Ovary (tissue), 9 donors: ENCODE data around the gene KCNQ4. TPM values are rescaled to one million over a fixed set of nuclear protein-coding genes. Genes with fewer than 3 reads are reported as not detected.

Experiments used
- DNase-seq, 5 donors: peaks; one replicate each; pipeline ENCODE4 v3.0.0-alpha.2; 2019 to 2020
- H3K27ac ChIP-seq, 2 donors: fragments of 200-600 bp; one replicate each; pipeline versions ENCODE4 v1.5.1 to v1.8.0; 2019 to 2022
- H3K27me3 ChIP-seq: fragments of 200-600 bp; one replicate; pipeline ENCODE4 v1.8.0; 2022
- H3K36me3 ChIP-seq: fragments of 200-600 bp; sonication (generic); one replicate; pipeline ENCODE4 v1.5.1; 2019
- H3K4me1 ChIP-seq: one replicate; pipeline ENCODE4 v1.8.1; 2013; ENCODE audit warnings: mild to moderate bottlenecking, moderate library complexity; ENCODE audit not compliant: insufficient read depth
- H3K4me3 ChIP-seq: fragments of 200-600 bp; sonication (generic); one replicate; pipeline ENCODE4 v1.5.1; 2017
- H3K9me3 ChIP-seq, 2 donors: fragments of 200-600 bp in 1 of 2; sonication (generic) in 1 of 2; one replicate each; pipeline versions ENCODE4 v1.5.1 to v1.8.1; 2013 to 2019; ENCODE audit warnings: mild to moderate bottlenecking in 1 of 2, moderate library complexity in 1 of 2
- CTCF ChIP-seq, 3 donors: fragments of 450-650 bp in 2 of 3; fragments of 200-600 bp in 1 of 3; IDR thresholded peaks; one replicate each; pipeline versions ENCODE4 v1.5.1 to v1.8.0; 2016 to 2022; ENCODE audit warnings: antibody characterized with exemption in 3 of 3, mild to moderate bottlenecking in 1 of 3
- EP300 ChIP-seq: sonication (generic); formaldehyde crosslinking; IDR thresholded peaks from one replicate; pipeline ENCODE4 v1.6.1; 2017; ENCODE audit warnings: antibody characterized with exemption
- POLR2A ChIP-seq: fragments of 450-650 bp; IDR thresholded peaks from one replicate; pipeline ENCODE4 v1.6.1; 2017; ENCODE audit warnings: antibody characterized with exemption, mild to moderate bottlenecking, moderate library complexity
- WGBS, 3 donors: extraction: QIAGEN DNeasy Blood & Tissue Kit in 1 of 3; methylation state at CpG; one replicate each; pipeline versions ENCODE4 v1.1.5 to v1.1.7; 2013 to 2017; 5-methylcytosine and 5-hydroxymethylcytosine counted together
- intact Hi-C, 4 donors: fragments of 100-400 bp; cut with DNase I; formaldehyde crosslinking; loops; one replicate each; pipeline versions ENCODE4 v1.11.0 to v1.15.1; 2022 to 2023
- polyA plus RNA-seq, 2 donors: library from polyadenylated mRNA; stranded (reverse); fragments of 200-250 nt in 1 of 2; fragments of 350-450 nt in 1 of 2; fragmentation: Illumina TruSeq in 1 of 2; extraction: RNeasy Lipid Tissue Mini Kit (QIAGEN cat#74804) in 1 of 2; gene quantifications; one replicate each; pipeline ENCODE4 v1.2.3, GENCODE V29; 2013 to 2014
- total RNA-seq, 7 donors: library from RNA; depleted of rRNA in 2 of 7; stranded (reverse); fragments of >200 nt in 2 of 7; fragmentation: NEBNext Ultra II Directional in 3 of 7; extraction: Animal tissue kit (Norgen Biotek cat#: 25700) in 3 of 7; gene quantifications; one replicate each; pipeline versions ENCODE4 v1.1.0 to v1.2.4, GENCODE V29; 2016 to 2023
- donor health status: DM: no; HTN: no; CAD: no; lungs with moderate emphysema.
- donor health status: DM: no; HTN: no; CAD: no.
- donor health status: Bipolar disorder and iron deficiency.
- donor health status: DM: yes; HTN: yes; CAD: no.
- donor health status: DM: no; HTN: no; CAD: no.
- donor health status: DM: yes; HTN: yes; CAD: no.

Gene KCNQ4
- total and polyA plus RNA-seq, 9 donors, result 0.36 to 3.1 (median 0.84) TPM

- intact Hi-C loops, result no loop called here
- no peaks in the 10 kb centered on the region for H3K36me3 ChIP-seq
- no peak overlapping the region for H3K4me3 ChIP-seq
- H3K27ac ChIP-seq, result no peak overlapping the region
- no peaks in the 10 kb centered on the region for H3K27me3 ChIP-seq
- H3K9me3 ChIP-seq, result no peaks in the 10 kb centered on the region
- H3K4me1 ChIP-seq, result no peaks in the 10 kb centered on the region
- no peak for TF ChIP-seq POLR2A
- no peak for TF ChIP-seq EP300
- TF ChIP-seq CTCF (IDR thresholded peaks at IDR 0.05), result no peak
- 24 to 32% (median 31%) methylated on average over 4 of the region's 4 CpGs for WGBS, 3 donors
- peak in 2 of 5 donors; percentile 43 to 48 for DNase-seq
These were observed 94.1 kb downstream of the KCNQ4 start for GRCh38 chr1:40877698-40878097.

GRCh38 chr1:40878906-40879305 is 95.3 kb downstream of the KCNQ4 start:
- intact Hi-C loops, result no loop called here
- 91 to 100% (median 100%) methylated on average over 2 of the region's 2 CpGs for WGBS, 3 donors
- no peaks in the 10 kb centered on the region for H3K36me3 ChIP-seq
- H3K9me3 ChIP-seq, result no peaks in the 10 kb centered on the region
- DNase-seq, result no peak
- TF ChIP-seq CTCF (IDR thresholded peaks at IDR 0.05) (no peak), POLR2A (no peak), EP300 (no peak)
- no peaks in the 10 kb centered on the region for H3K4me1 ChIP-seq
- H3K27me3 ChIP-seq, result no peaks in the 10 kb centered on the region
- no peak overlapping the region for H3K27ac ChIP-seq
- H3K4me3 ChIP-seq, result no peak overlapping the region

- WGBS, 3 donors, result 82 to 85% (median 83%) methylated on average over 11 of the region's 11 CpGs
- no peaks in the 10 kb centered on the region for H3K9me3 ChIP-seq
These were observed 96.0 kb downstream of the KCNQ4 start for GRCh38 chr1:40879482-40880175.

GRCh38 chr1:40880813-40881549 is 97.4 kb downstream of the KCNQ4 start:
- H3K9me3 ChIP-seq, result no peaks in the 10 kb centered on the region
- H3K4me1 ChIP-seq, result peaks cover 1% of the 10 kb centered on the region
- intact Hi-C loops, result no loop called here
- no peaks in the 10 kb centered on the region for H3K27me3 ChIP-seq
- DNase-seq, result no peak
- no peaks in the 10 kb centered on the region for H3K36me3 ChIP-seq
- WGBS, 3 donors, result 76 to 93% (median 81%) methylated on average over 6 of the region's 6 CpGs
- H3K4me3 ChIP-seq, result no peak overlapping the region
- no peak overlapping the region for H3K27ac ChIP-seq
- TF ChIP-seq CTCF (IDR thresholded peaks at IDR 0.05) (no peak), POLR2A (no peak), EP300 (no peak)

More at GRCh38 chr1:40879482-40880175, 96.0 kb downstream of the KCNQ4 start:
- no peak for DNase-seq
- H3K27ac ChIP-seq, result no peak overlapping the region
- no peak overlapping the region for H3K4me3 ChIP-seq
- intact Hi-C loops, result no loop called here
- H3K4me1 ChIP-seq, result peaks cover 1% of the 10 kb centered on the region
- TF ChIP-seq CTCF (IDR thresholded peaks at IDR 0.05) (no peak), EP300 (no peak), POLR2A (no peak)
- H3K27me3 ChIP-seq, result no peaks in the 10 kb centered on the region
- no peaks in the 10 kb centered on the region for H3K36me3 ChIP-seq
